Loucy (cell line): ENCODE measurements around the gene CNTFR.

Experiments used
- H2AFZ ChIP-seq: fragments of 200-600 bp; sonication (generic); 2 replicates; pipeline ENCODE4 v1.6.0; 2016; ENCODE audit warnings: antibody characterized with exemption, mild to moderate bottlenecking, low read length, moderate library complexity
- H3F3A ChIP-seq: fragments of 200-600 bp; 2 replicates; pipeline ENCODE4 v1.6.0; 2016; ENCODE audit warnings: antibody characterized with exemption, low read depth, mild to moderate bottlenecking
- H3K27me3 ChIP-seq: fragments of 200-600 bp; sonication (generic); 2 replicates; pipeline ENCODE4 v1.6.1; 2014; ENCODE audit warnings: low read length, mild to moderate bottlenecking; ENCODE audit not compliant: insufficient read depth, poor library complexity, severe bottlenecking
- H3K36me3 ChIP-seq: fragments of 200-600 bp; sonication (generic); 2 replicates; pipeline ENCODE4 v1.6.1; 2016; ENCODE audit warnings: low read length; ENCODE audit not compliant: insufficient read depth
- H3K4me1 ChIP-seq: fragments of 200-600 bp; sonication (generic); 2 replicates; pipeline ENCODE4 v1.5.1; 2014; ENCODE audit warnings: low read length, mild to moderate bottlenecking; ENCODE audit not compliant: insufficient read depth, poor library complexity, severe bottlenecking
- H3K4me2 ChIP-seq: fragments of 200-600 bp; sonication (generic); 2 replicates; pipeline ENCODE4 v1.6.0; 2014; ENCODE audit warnings: antibody characterized with exemption, low read length, low read depth, mild to moderate bottlenecking; ENCODE audit not compliant: poor library complexity, severe bottlenecking
- H3K4me3 ChIP-seq: fragments of 200-600 bp; sonication (generic); 2 replicates; pipeline ENCODE4 v1.5.1; 2014; ENCODE audit warnings: low read length, mild to moderate bottlenecking, mixed read lengths; ENCODE audit not compliant: poor library complexity, severe bottlenecking
- H3K79me2 ChIP-seq: fragments of 200-600 bp; sonication (generic); 2 replicates; pipeline ENCODE4 v1.6.1; 2014; ENCODE audit warnings: low read length; ENCODE audit not compliant: insufficient read depth
- H3K9ac ChIP-seq: fragments of 200-600 bp; sonication (generic); 2 replicates; pipeline ENCODE4 v1.6.0; 2014; ENCODE audit warnings: mild to moderate bottlenecking, low read depth, low read length, moderate library complexity; ENCODE audit not compliant: poor library complexity, severe bottlenecking
- H3K9me2 ChIP-seq: fragments of 200-600 bp; sonication (generic); replicated peaks from 2 replicates; pipeline ENCODE4 v1.6.1; 2016; ENCODE audit warnings: low read depth, low read length, mixed read lengths
- H3K9me3 ChIP-seq: fragments of 200-600 bp; sonication (generic); 2 replicates; pipeline ENCODE4 v1.6.1; 2014; ENCODE audit warnings: mild to moderate bottlenecking, antibody characterized with exemption, low read length, low read depth; ENCODE audit not compliant: insufficient read depth
- H4K20me1 ChIP-seq: fragments of 200-600 bp; sonication (generic); 2 replicates; pipeline ENCODE4 v1.6.0; 2014; ENCODE audit warnings: antibody characterized with exemption, low read length, mild to moderate bottlenecking; ENCODE audit not compliant: insufficient read depth, poor library complexity, severe bottlenecking
- EZH2phosphoT487 ChIP-seq: fragments of 200-600 bp; IDR thresholded peaks from 2 replicates; pipeline ENCODE4 v1.6.1; 2018; ENCODE audit warnings: antibody characterized with exemption, mild to moderate bottlenecking, moderate library complexity, borderline replicate concordance
- TF ChIP-seq, protein P1 (sequence below): fragments of 200-600 bp; sonication (generic); conservative IDR thresholded peaks from 2 replicates; pipeline ENCODE4 v1.5.1; 2014; ENCODE audit warnings: mild to moderate bottlenecking, antibody characterized with exemption, low read length

Gene CNTFR

DNA sequence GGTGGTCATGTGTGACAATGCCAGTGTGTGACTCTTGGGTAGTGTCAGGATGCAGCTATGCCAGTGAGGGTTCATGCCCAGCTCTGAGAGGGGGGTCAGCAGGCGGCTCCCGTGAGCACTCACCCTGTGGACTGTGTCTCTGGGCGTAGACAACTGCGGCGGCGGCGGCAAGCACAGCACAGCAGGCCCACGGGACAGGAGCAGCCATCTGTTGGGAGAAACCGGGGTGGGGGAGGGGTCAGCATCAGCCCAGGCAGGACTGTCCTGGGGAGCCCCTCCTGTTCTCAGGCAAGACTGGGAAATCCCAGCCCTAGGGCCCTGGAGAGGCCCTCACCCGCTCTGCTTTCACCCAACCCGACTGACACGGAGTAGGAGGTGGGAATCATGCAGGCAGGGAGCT lies 20.8 kb downstream of the CNTFR start:
- Histone ChIP-seq H3K4me1 (no peaks in the 10 kb centered on the region), H3F3A (no peaks in the 10 kb centered on the region), H3K9me3 (no peaks in the 10 kb centered on the region), H3K36me3 (no peaks in the 10 kb centered on the region), H3K9ac (no peak overlapping the region), H3K9me2 (no peaks in the 10 kb centered on the region), H4K20me1 (no peaks in the 10 kb centered on the region), H3K4me3 (no peak overlapping the region), H2AFZ (no peak overlapping the region), H3K79me2 (no peaks in the 10 kb centered on the region), H3K27me3 (no peaks in the 10 kb centered on the region), H3K4me2 (no peak overlapping the region)
- TF ChIP-seq, protein P1, sequence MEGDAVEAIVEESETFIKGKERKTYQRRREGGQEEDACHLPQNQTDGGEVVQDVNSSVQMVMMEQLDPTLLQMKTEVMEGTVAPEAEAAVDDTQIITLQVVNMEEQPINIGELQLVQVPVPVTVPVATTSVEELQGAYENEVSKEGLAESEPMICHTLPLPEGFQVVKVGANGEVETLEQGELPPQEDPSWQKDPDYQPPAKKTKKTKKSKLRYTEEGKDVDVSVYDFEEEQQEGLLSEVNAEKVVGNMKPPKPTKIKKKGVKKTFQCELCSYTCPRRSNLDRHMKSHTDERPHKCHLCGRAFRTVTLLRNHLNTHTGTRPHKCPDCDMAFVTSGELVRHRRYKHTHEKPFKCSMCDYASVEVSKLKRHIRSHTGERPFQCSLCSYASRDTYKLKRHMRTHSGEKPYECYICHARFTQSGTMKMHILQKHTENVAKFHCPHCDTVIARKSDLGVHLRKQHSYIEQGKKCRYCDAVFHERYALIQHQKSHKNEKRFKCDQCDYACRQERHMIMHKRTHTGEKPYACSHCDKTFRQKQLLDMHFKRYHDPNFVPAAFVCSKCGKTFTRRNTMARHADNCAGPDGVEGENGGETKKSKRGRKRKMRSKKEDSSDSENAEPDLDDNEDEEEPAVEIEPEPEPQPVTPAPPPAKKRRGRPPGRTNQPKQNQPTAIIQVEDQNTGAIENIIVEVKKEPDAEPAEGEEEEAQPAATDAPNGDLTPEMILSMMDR = no peak
- no peak for TF ChIP-seq EZH2phosphoT487

DNA sequence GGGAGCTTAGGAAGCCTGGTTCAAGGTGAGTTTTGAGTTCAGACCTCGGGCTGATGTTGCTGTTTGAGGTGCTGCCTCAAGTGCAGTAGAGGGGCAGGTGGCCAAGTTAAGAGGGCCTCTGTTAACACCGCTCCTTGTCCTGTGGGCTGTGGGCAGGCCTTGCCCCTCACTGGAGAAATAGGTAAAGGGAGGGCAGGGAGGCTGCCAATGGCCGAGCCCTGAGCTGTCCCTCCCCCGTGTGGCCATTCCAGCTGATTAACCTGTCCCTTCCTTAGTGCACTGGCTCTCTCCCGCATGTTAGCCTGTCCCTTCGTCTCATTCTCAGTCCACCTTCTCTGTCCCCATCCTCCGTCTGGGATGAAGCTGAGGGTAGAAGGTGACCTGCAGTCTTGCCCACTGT lies 21.4 kb downstream of the CNTFR start:
- no peaks in the 10 kb centered on the region for H3K36me3 ChIP-seq
- no peak overlapping the region for H3K4me2 ChIP-seq

DNA sequence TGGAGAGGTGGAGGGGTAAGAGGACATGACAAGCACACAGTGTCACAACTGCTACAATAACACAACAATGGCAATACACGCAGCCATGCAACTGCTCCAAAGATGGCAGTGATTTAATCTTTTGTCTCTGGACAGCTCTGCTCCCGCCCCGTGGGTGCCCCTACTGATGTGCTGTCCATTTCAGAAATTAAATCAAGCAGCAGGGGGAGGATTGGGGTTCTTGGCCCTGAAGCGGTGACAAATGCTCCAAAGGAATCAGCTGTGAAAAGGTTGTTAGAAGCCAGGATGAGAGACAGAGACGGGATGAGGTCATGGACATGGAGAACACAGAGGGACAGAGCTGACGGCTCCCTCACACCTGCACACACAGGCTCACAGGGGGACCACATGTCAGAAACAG lies 22.6 kb downstream of the CNTFR start:
- H3K4me1 ChIP-seq = no peaks in the 10 kb centered on the region
- no peaks in the 10 kb centered on the region for H3K27me3 ChIP-seq
- no peak overlapping the region for H3K4me3 ChIP-seq

More for the DNA sequence above, 21.4 kb downstream of the CNTFR start:
- Histone ChIP-seq H3K4me1 (no peaks in the 10 kb centered on the region), H3K79me2 (no peaks in the 10 kb centered on the region), H3K27me3 (no peaks in the 10 kb centered on the region), H3F3A (no peaks in the 10 kb centered on the region), H2AFZ (no peak overlapping the region), H3K4me3 (no peak overlapping the region), H3K9ac (no peak overlapping the region), H4K20me1 (no peaks in the 10 kb centered on the region), H3K9me2 (no peaks in the 10 kb centered on the region), H3K9me3 (no peaks in the 10 kb centered on the region)
- TF ChIP-seq, protein P1 = no peak
- no peak for TF ChIP-seq EZH2phosphoT487

More for the DNA sequence above, 22.6 kb downstream of the CNTFR start:
- no peak for TF ChIP-seq EZH2phosphoT487
- TF ChIP-seq, protein P1 = no peak
- no peak overlapping the region for H3K9ac ChIP-seq
- no peaks in the 10 kb centered on the region for H3F3A ChIP-seq
- H3K9me2 ChIP-seq = no peaks in the 10 kb centered on the region
- no peaks in the 10 kb centered on the region for H3K9me3 ChIP-seq
- H4K20me1 ChIP-seq = no peaks in the 10 kb centered on the region
- no peak overlapping the region for H3K4me2 ChIP-seq
- H3K79me2 ChIP-seq = no peaks in the 10 kb centered on the region
- H3K36me3 ChIP-seq = no peaks in the 10 kb centered on the region
- no peak overlapping the region for H2AFZ ChIP-seq
